ENCODE measurements around the gene NANS. TPM values are rescaled to one million over a fixed set of nuclear protein-coding genes. Genes with fewer than 3 reads are reported as not detected.

The NANS gene
- total and polyA plus RNA-seq, 9 donors: 30.4 to 46.3 (median 35.5) TPM

- H3K4me1 ChIP-seq (ENCODE audit: control insufficient read depth, insufficient read depth, low read length): no peaks in the 10 kb centered on the region
- WGBS (ENCODE audit: insufficient coverage): 71% methylated on average over 1 of the region's 1 CpG
- no peak overlapping the region for H3K27ac ChIP-seq (ENCODE audit: low read length)
- no peaks in the 10 kb centered on the region for H3K9me3 ChIP-seq (replicated peaks; ENCODE audit: control insufficient read depth, low read depth, low read length)
- DNase-seq: no peak
- no peaks in the 10 kb centered on the region for H3K36me3 ChIP-seq (ENCODE audit: control insufficient read depth, insufficient read depth, low read length)
- H3K27me3 ChIP-seq (ENCODE audit: control insufficient read depth, insufficient read depth, low read length): no peaks in the 10 kb centered on the region
- H3K4me3 ChIP-seq (ENCODE audit: low read length): no peak overlapping the region
These were observed 7.1 kb upstream of the NANS start for GRCh38 chr9:98049288-98050072.

GRCh38 chr9:98050351-98050750 is 6.2 kb upstream of the NANS start:
- Histone ChIP-seq H3K36me3 (ENCODE audit: control insufficient read depth, insufficient read depth, low read length) (no peaks in the 10 kb centered on the region), H3K27me3 (ENCODE audit: control insufficient read depth, insufficient read depth, low read length) (no peaks in the 10 kb centered on the region), H3K4me3 (ENCODE audit: low read length) (no peak overlapping the region), H3K27ac (ENCODE audit: low read length) (no peak overlapping the region), H3K4me1 (ENCODE audit: control insufficient read depth, insufficient read depth, low read length) (no peaks in the 10 kb centered on the region), H3K9me3 (replicated peaks; ENCODE audit: control insufficient read depth, low read depth, low read length) (no peaks in the 10 kb centered on the region)
- no peak for DNase-seq
- WGBS (ENCODE audit: insufficient coverage): 93% methylated on average over 3 of the region's 4 CpGs

- peaks cover 5% of the 10 kb centered on the region for H3K4me1 ChIP-seq (ENCODE audit: control insufficient read depth, insufficient read depth, low read length)
- WGBS (ENCODE audit: insufficient coverage): 92% methylated on average over 4 of the region's 7 CpGs
- DNase-seq: no peak
- H3K27ac ChIP-seq (ENCODE audit: low read length): no peak overlapping the region
- no peak overlapping the region for H3K4me3 ChIP-seq (ENCODE audit: low read length)
- no peaks in the 10 kb centered on the region for H3K9me3 ChIP-seq (replicated peaks; ENCODE audit: control insufficient read depth, low read depth, low read length)
- no peaks in the 10 kb centered on the region for H3K36me3 ChIP-seq (ENCODE audit: control insufficient read depth, insufficient read depth, low read length)
- no peaks in the 10 kb centered on the region for H3K27me3 ChIP-seq (ENCODE audit: control insufficient read depth, insufficient read depth, low read length)
These were observed 2.1 kb upstream of the NANS start for GRCh38 chr9:98054376-98054951.

- H3K4me3 ChIP-seq (ENCODE audit: low read length): peak overlapping the region; percentile 79
- H3K9me3 ChIP-seq (replicated peaks; ENCODE audit: control insufficient read depth, low read depth, low read length): no peaks in the 10 kb centered on the region
- H3K36me3 ChIP-seq (ENCODE audit: control insufficient read depth, insufficient read depth, low read length): peaks cover 11% of the 10 kb centered on the region
- WGBS (ENCODE audit: insufficient coverage): 0% methylated on average over 4 of the region's 14 CpGs
- peak; percentile 37 for DNase-seq
- H3K27ac ChIP-seq (ENCODE audit: low read length): peak overlapping the region; percentile 88
- peaks cover 5% of the 10 kb centered on the region for H3K4me1 ChIP-seq (ENCODE audit: control insufficient read depth, insufficient read depth, low read length)
- H3K27me3 ChIP-seq (ENCODE audit: control insufficient read depth, insufficient read depth, low read length): no peaks in the 10 kb centered on the region
These were observed 737 bp downstream of the NANS start for GRCh38 chr9:98057138-98057799.

- no peak for DNase-seq
- H3K27me3 ChIP-seq (ENCODE audit: control insufficient read depth, insufficient read depth, low read length): no peaks in the 10 kb centered on the region
- H3K9me3 ChIP-seq (replicated peaks; ENCODE audit: control insufficient read depth, low read depth, low read length): no peaks in the 10 kb centered on the region
- H3K27ac ChIP-seq (ENCODE audit: low read length): no peak overlapping the region
- H3K36me3 ChIP-seq (ENCODE audit: control insufficient read depth, insufficient read depth, low read length): peaks cover 27% of the 10 kb centered on the region
- no peak overlapping the region for H3K4me3 ChIP-seq (ENCODE audit: low read length)
- H3K4me1 ChIP-seq (ENCODE audit: control insufficient read depth, insufficient read depth, low read length): peaks cover 3% of the 10 kb centered on the region
- WGBS (ENCODE audit: insufficient coverage): 85% methylated on average over 2 of the region's 3 CpGs
These were observed 5.6 kb downstream of the NANS start for GRCh38 chr9:98062161-98062560.

- H3K36me3 ChIP-seq (ENCODE audit: control insufficient read depth, insufficient read depth, low read length): peaks cover 33% of the 10 kb centered on the region
These were observed 8.3 kb downstream of the NANS start for GRCh38 chr9:98064623-98065392.

GRCh38 chr9:98066235-98066634 is 9.7 kb downstream of the NANS start:
- no peaks in the 10 kb centered on the region for H3K9me3 ChIP-seq (replicated peaks; ENCODE audit: control insufficient read depth, low read depth, low read length)
- no peak for DNase-seq
- H3K4me3 ChIP-seq (ENCODE audit: low read length): no peak overlapping the region
- peaks cover 28% of the 10 kb centered on the region for H3K36me3 ChIP-seq (ENCODE audit: control insufficient read depth, insufficient read depth, low read length)
- WGBS (ENCODE audit: insufficient coverage): no CpG with 5 or more reads among the region's 3 CpGs
- no peaks in the 10 kb centered on the region for H3K4me1 ChIP-seq (ENCODE audit: control insufficient read depth, insufficient read depth, low read length)
- no peaks in the 10 kb centered on the region for H3K27me3 ChIP-seq (ENCODE audit: control insufficient read depth, insufficient read depth, low read length)
- no peak overlapping the region for H3K27ac ChIP-seq (ENCODE audit: low read length)

More at GRCh38 chr9:98064623-98065392, 8.3 kb downstream of the NANS start:
- no peak overlapping the region for H3K27ac ChIP-seq (ENCODE audit: low read length)
- no peaks in the 10 kb centered on the region for H3K4me1 ChIP-seq (ENCODE audit: control insufficient read depth, insufficient read depth, low read length)
- H3K27me3 ChIP-seq (ENCODE audit: control insufficient read depth, insufficient read depth, low read length): no peaks in the 10 kb centered on the region
- no peaks in the 10 kb centered on the region for H3K9me3 ChIP-seq (replicated peaks; ENCODE audit: control insufficient read depth, low read depth, low read length)
- no peak overlapping the region for H3K4me3 ChIP-seq (ENCODE audit: low read length)
- DNase-seq: no peak
- 79% methylated on average over 6 of the region's 8 CpGs for WGBS (ENCODE audit: insufficient coverage)

GRCh38 chr9:98067184-98067583 is 10.7 kb downstream of the NANS start:
- Histone ChIP-seq H3K9me3 (replicated peaks; ENCODE audit: control insufficient read depth, low read depth, low read length) (no peaks in the 10 kb centered on the region), H3K27ac (ENCODE audit: low read length) (no peak overlapping the region), H3K4me1 (ENCODE audit: control insufficient read depth, insufficient read depth, low read length) (no peaks in the 10 kb centered on the region), H3K27me3 (ENCODE audit: control insufficient read depth, insufficient read depth, low read length) (no peaks in the 10 kb centered on the region), H3K36me3 (ENCODE audit: control insufficient read depth, insufficient read depth, low read length) (peaks cover 22% of the 10 kb centered on the region), H3K4me3 (ENCODE audit: low read length) (no peak overlapping the region)
- WGBS (ENCODE audit: insufficient coverage): 67% methylated on average over 1 of the region's 2 CpGs
- no peak for DNase-seq

GRCh38 chr9:98069551-98069950 is 13.0 kb downstream of the NANS start:
- 97% methylated on average over 5 of the region's 6 CpGs for WGBS (ENCODE audit: insufficient coverage)
- no peak overlapping the region for H3K4me3 ChIP-seq (ENCODE audit: low read length)
- H3K9me3 ChIP-seq (replicated peaks; ENCODE audit: control insufficient read depth, low read depth, low read length): no peaks in the 10 kb centered on the region
- H3K27me3 ChIP-seq (ENCODE audit: control insufficient read depth, insufficient read depth, low read length): no peaks in the 10 kb centered on the region
- peaks cover 1% of the 10 kb centered on the region for H3K4me1 ChIP-seq (ENCODE audit: control insufficient read depth, insufficient read depth, low read length)
- H3K27ac ChIP-seq (ENCODE audit: low read length): no peak overlapping the region
- no peak for DNase-seq
- peaks cover 15% of the 10 kb centered on the region for H3K36me3 ChIP-seq (ENCODE audit: control insufficient read depth, insufficient read depth, low read length)

- DNase-seq: no peak
- no CpG with 5 or more reads among the region's 7 CpGs for WGBS (ENCODE audit: insufficient coverage)
- H3K27ac ChIP-seq (ENCODE audit: low read length): no peak overlapping the region
- H3K27me3 ChIP-seq (ENCODE audit: control insufficient read depth, insufficient read depth, low read length): no peaks in the 10 kb centered on the region
- H3K36me3 ChIP-seq (ENCODE audit: control insufficient read depth, insufficient read depth, low read length): peaks cover 11% of the 10 kb centered on the region
- peaks cover 2% of the 10 kb centered on the region for H3K4me1 ChIP-seq (ENCODE audit: control insufficient read depth, insufficient read depth, low read length)
- no peaks in the 10 kb centered on the region for H3K9me3 ChIP-seq (replicated peaks; ENCODE audit: control insufficient read depth, low read depth, low read length)
- H3K4me3 ChIP-seq (ENCODE audit: low read length): no peak overlapping the region
These were observed 14.2 kb downstream of the NANS start for GRCh38 chr9:98070704-98071103.

All from muscle of leg (tissue), 11 donors.